ENCODE results near the gene TAF4. TPM values are rescaled to one million over a fixed set of nuclear protein-coding genes. Genes with fewer than 3 reads are reported as not detected.

TAF4 gene
- total and polyA plus RNA-seq, 2 donors (not counting 1 experiment from before 2014, with no cell fraction given): 2.6 to 3.0 TPM

- TF ChIP-seq CTCF (conservative IDR thresholded peaks at IDR 0.05 in 1 of 2, IDR thresholded peaks at IDR 0.05 in 1 of 2; ENCODE audit: low read depth in 1 of 2, low read length in 2 of 2) (no peak), EZH2 (IDR thresholded peaks at IDR 0.05; ENCODE audit: low read length, missing control alignments) (no peak)
- no peaks in the 10 kb centered on the region for H4K20me1 ChIP-seq (ENCODE audit: control insufficient read depth, extremely low read depth, insufficient read depth, low read length)
- no peaks in the 10 kb centered on the region for H3K79me2 ChIP-seq (ENCODE audit: control insufficient read depth, insufficient read depth, low read length)
- H3K27ac ChIP-seq (ENCODE audit: insufficient read depth, low read length): no peak overlapping the region
- H3K4me3 ChIP-seq (replicated peaks in 1 of 4; ENCODE audit: control extremely low read depth in 1 of 4, insufficient read depth in 1 of 4, low read depth in 3 of 4, low read length in 4 of 4): no peak overlapping the region
- H3K27me3 ChIP-seq (ENCODE audit: control insufficient read depth, insufficient read depth, low read length): no peaks in the 10 kb centered on the region
- H3K4me1 ChIP-seq (ENCODE audit: control insufficient read depth, extremely low read depth, insufficient read depth, low read length): no peaks in the 10 kb centered on the region
- no peaks in the 10 kb centered on the region for H3K9me3 ChIP-seq (ENCODE audit: control insufficient read depth, insufficient read depth, low read depth, low read length)
- no peak for DNase-seq (ENCODE audit: low read depth in 2 of 2)
- peaks cover 10% of the 10 kb centered on the region for H3K36me3 ChIP-seq (ENCODE audit: control insufficient read depth, insufficient read depth, low read length)
- H2AFZ ChIP-seq (ENCODE audit: low read length): no peak overlapping the region
- no peak overlapping the region for H3K4me2 ChIP-seq (ENCODE audit: extremely low read depth, insufficient read depth, low read length)
- H3K9ac ChIP-seq (ENCODE audit: insufficient read depth, low read length): no peak overlapping the region
These were observed 56.4 kb downstream of the TAF4 start for GRCh38 chr20:62009322-62009721.

GRCh38 chr20:62008643-62009183 is 57.0 kb downstream of the TAF4 start:
- H3K4me2 ChIP-seq (ENCODE audit: extremely low read depth, insufficient read depth, low read length): no peak overlapping the region
- no peaks in the 10 kb centered on the region for H3K27me3 ChIP-seq (ENCODE audit: control insufficient read depth, insufficient read depth, low read length)
- H3K4me3 ChIP-seq (replicated peaks in 1 of 4; ENCODE audit: control extremely low read depth in 1 of 4, insufficient read depth in 1 of 4, low read depth in 3 of 4, low read length in 4 of 4): no peak overlapping the region
- no peak for DNase-seq (ENCODE audit: low read depth in 2 of 2)
- H3K79me2 ChIP-seq (ENCODE audit: control insufficient read depth, insufficient read depth, low read length): no peaks in the 10 kb centered on the region
- no peak overlapping the region for H3K27ac ChIP-seq (ENCODE audit: insufficient read depth, low read length)
- no peak overlapping the region for H3K9ac ChIP-seq (ENCODE audit: insufficient read depth, low read length)
- H3K4me1 ChIP-seq (ENCODE audit: control insufficient read depth, extremely low read depth, insufficient read depth, low read length): no peaks in the 10 kb centered on the region
- H2AFZ ChIP-seq (ENCODE audit: low read length): no peak overlapping the region
- TF ChIP-seq CTCF (conservative IDR thresholded peaks at IDR 0.05 in 1 of 2, IDR thresholded peaks at IDR 0.05 in 1 of 2; ENCODE audit: low read depth in 1 of 2, low read length in 2 of 2): no peak
- TF ChIP-seq EZH2 (IDR thresholded peaks at IDR 0.05; ENCODE audit: low read length, missing control alignments): no peak
- H4K20me1 ChIP-seq (ENCODE audit: control insufficient read depth, extremely low read depth, insufficient read depth, low read length): no peaks in the 10 kb centered on the region
- no peaks in the 10 kb centered on the region for H3K9me3 ChIP-seq (ENCODE audit: control insufficient read depth, insufficient read depth, low read depth, low read length)
- H3K36me3 ChIP-seq (ENCODE audit: control insufficient read depth, insufficient read depth, low read length): peaks cover 11% of the 10 kb centered on the region

GRCh38 chr20:62007127-62007647 is 58.5 kb downstream of the TAF4 start:
- Histone ChIP-seq H3K27me3 (ENCODE audit: control insufficient read depth, insufficient read depth, low read length) (no peaks in the 10 kb centered on the region), H3K27ac (ENCODE audit: insufficient read depth, low read length) (no peak overlapping the region), H4K20me1 (ENCODE audit: control insufficient read depth, extremely low read depth, insufficient read depth, low read length) (no peaks in the 10 kb centered on the region), H2AFZ (ENCODE audit: low read length) (no peak overlapping the region), H3K79me2 (ENCODE audit: control insufficient read depth, insufficient read depth, low read length) (no peaks in the 10 kb centered on the region), H3K4me1 (ENCODE audit: control insufficient read depth, extremely low read depth, insufficient read depth, low read length) (no peaks in the 10 kb centered on the region), H3K36me3 (ENCODE audit: control insufficient read depth, insufficient read depth, low read length) (peaks cover 10% of the 10 kb centered on the region), H3K9ac (ENCODE audit: insufficient read depth, low read length) (no peak overlapping the region), H3K9me3 (ENCODE audit: control insufficient read depth, insufficient read depth, low read depth, low read length) (no peaks in the 10 kb centered on the region), H3K4me3 (replicated peaks in 1 of 4; ENCODE audit: control extremely low read depth in 1 of 4, insufficient read depth in 1 of 4, low read depth in 3 of 4, low read length in 4 of 4) (no peak overlapping the region), H3K4me2 (ENCODE audit: extremely low read depth, insufficient read depth, low read length) (no peak overlapping the region)
- no peak for DNase-seq (ENCODE audit: low read depth in 2 of 2)
- TF ChIP-seq EZH2 (IDR thresholded peaks at IDR 0.05; ENCODE audit: low read length, missing control alignments) (no peak), CTCF (conservative IDR thresholded peaks at IDR 0.05 in 1 of 2, IDR thresholded peaks at IDR 0.05 in 1 of 2; ENCODE audit: low read depth in 1 of 2, low read length in 2 of 2) (no peak)

Data from fibroblast of lung (primary cell).